ENCODE measurements around the gene R3HDM4. TPM values are rescaled to one million over a fixed set of nuclear protein-coding genes. Genes with fewer than 3 reads are reported as not detected.
A peak's percentile ranks its signal among the peaks of the same experiment; 100 is the strongest.

Gene R3HDM4
- total and polyA plus RNA-seq, 10 of the 15 experiments (the other 5 are each of a cell fraction or from before 2014, with no cell fraction given): 1.3 to 65.8 (median 27.7) TPM

- no peak for TF ChIP-seq RELA (IDR thresholded peaks at IDR 0.05; ENCODE audit: borderline replicate concordance, partially characterized antibody)
- TF ChIP-seq JUNB (IDR thresholded peaks at IDR 0.05): no peak
- TF ChIP-seq PAX5 (IDR thresholded peaks at IDR 0.05; ENCODE audit: borderline replicate concordance, low read depth, low read length): no peak
- peak; percentile 33; the same call in 1 of the 2 replicates for TF ChIP-seq POLR2AphosphoS5 (IDR thresholded peaks at IDR 0.05; ENCODE audit: low read length)
- no peak for TF ChIP-seq HSF1 (IDR thresholded peaks at IDR 0.05; ENCODE audit: low read depth, low read length)
- no peak for TF ChIP-seq BCL11A (IDR thresholded peaks at IDR 0.05; ENCODE audit: low read depth, low read length)
- no peak for TF ChIP-seq E4F1 (IDR thresholded peaks at IDR 0.05; ENCODE audit: borderline replicate concordance, partially characterized antibody)
- TF ChIP-seq, protein P1, sequence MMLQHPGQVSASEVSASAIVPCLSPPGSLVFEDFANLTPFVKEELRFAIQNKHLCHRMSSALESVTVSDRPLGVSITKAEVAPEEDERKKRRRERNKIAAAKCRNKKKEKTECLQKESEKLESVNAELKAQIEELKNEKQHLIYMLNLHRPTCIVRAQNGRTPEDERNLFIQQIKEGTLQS (IDR thresholded peaks at IDR 0.05; ENCODE audit: borderline replicate concordance, extremely low read depth, low read depth, low read length): no peak
- no peak for TF ChIP-seq BACH1 (IDR thresholded peaks at IDR 0.05; ENCODE audit: borderline replicate concordance)
- TF ChIP-seq RELB (IDR thresholded peaks at IDR 0.05; ENCODE audit: low read depth): no peak
- no peak for TF ChIP-seq EZH2 (IDR thresholded peaks at IDR 0.05; ENCODE audit: borderline replicate concordance, control insufficient read depth, low read depth, low read length)
- 0 out of 4 replicates have a peak, but pooled peaks of 1 of the 2 experiments have one; percentile 25 for TF ChIP-seq EP300 (IDR thresholded peaks at IDR 0.05; ENCODE audit: borderline replicate concordance in 1 of 2, control insufficient read depth in 1 of 2, low read depth in 2 of 2, low read length in 2 of 2)
- TF ChIP-seq BCLAF1 (IDR thresholded peaks at IDR 0.05): no peak
- TF ChIP-seq, protein P2, sequence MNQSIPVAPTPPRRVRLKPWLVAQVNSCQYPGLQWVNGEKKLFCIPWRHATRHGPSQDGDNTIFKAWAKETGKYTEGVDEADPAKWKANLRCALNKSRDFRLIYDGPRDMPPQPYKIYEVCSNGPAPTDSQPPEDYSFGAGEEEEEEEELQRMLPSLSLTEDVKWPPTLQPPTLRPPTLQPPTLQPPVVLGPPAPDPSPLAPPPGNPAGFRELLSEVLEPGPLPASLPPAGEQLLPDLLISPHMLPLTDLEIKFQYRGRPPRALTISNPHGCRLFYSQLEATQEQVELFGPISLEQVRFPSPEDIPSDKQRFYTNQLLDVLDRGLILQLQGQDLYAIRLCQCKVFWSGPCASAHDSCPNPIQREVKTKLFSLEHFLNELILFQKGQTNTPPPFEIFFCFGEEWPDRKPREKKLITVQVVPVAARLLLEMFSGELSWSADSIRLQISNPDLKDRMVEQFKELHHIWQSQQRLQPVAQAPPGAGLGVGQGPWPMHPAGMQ (IDR thresholded peaks at IDR 0.05; ENCODE audit: borderline replicate concordance): no peak
- no peak for TF ChIP-seq SUZ12 (IDR thresholded peaks at IDR 0.05; ENCODE audit: unreplicated experiment)
- 0 out of 2 replicates have a peak, but pooled peaks have one; percentile 45 for TF ChIP-seq NBN (IDR thresholded peaks at IDR 0.05)
- TF ChIP-seq TCF3 (IDR thresholded peaks at IDR 0.05; ENCODE audit: borderline replicate concordance, insufficient read depth, low read depth, low read length): 0 out of 2 replicates have a peak, but pooled peaks have one; percentile 31
Measured at GRCh38 chr19:937259-937694, 24.3 kb upstream of the R3HDM4 start (continued).

Measured in GM12878 (cell line).